ENCODE results near the gene CA5B. TPM values are rescaled to one million over a fixed set of nuclear protein-coding genes. Genes with fewer than 3 reads are reported as not detected.
A peak's percentile ranks its signal among the peaks of the same experiment; 100 is the strongest.
"Not testable (repeated sequence)": the region's sequence is repeated elsewhere in the genome, so short reads cannot be mapped to it uniquely, and the experiment has no call there.

The CA5B gene
- polyA plus RNA-seq, 1 donor = 12.3 TPM

DNA sequence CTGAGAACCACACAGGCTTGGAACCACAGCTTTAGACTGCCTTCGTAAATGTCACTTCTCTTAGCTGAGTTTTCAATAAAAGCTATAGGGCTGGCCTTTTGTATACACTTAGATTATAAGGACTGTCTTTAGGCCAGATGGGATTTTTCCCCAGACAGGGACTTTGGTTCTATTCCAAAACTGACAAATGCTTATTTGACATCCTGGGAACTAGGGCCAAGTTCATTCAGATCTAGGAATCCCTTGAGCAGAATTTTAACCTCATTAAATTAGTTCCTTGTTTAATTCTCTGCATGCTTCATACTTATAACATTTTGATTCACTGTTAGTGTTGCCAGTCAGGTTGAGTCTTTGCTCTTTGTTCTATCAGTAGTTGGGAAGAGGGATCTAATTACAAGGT is 75.3 kb downstream of the CA5B start:
- peak; percentile 1 for DNase-seq

DNA sequence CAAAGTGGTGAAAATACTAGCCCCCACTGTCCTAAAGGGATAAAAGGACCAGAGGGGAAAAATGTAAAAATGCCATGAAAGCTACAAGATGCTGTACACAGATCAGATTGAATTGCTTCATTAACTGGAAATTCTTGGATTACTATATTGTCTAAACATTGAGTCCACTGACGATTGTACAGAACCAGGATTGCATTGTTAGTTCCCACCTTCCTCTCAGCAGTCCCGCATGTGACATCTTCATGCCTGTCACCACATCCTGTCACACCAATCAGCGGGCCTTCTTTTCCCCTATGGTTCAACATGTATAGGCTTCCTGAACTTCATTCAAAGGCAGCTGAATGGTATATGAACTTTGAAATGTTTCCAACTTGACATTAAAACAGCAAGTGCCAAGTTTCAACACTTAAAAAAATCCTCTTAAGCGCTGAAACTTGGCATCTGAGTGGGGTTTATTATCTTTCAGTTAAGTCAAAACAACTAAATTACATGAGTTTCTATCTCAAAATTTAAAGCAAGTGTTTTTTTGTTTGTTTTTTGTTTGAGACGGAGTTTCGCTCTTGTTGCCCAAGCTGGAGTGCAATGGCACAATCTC is 76.8 kb downstream of the CA5B start:
- DNase-seq = no peak

DNA sequence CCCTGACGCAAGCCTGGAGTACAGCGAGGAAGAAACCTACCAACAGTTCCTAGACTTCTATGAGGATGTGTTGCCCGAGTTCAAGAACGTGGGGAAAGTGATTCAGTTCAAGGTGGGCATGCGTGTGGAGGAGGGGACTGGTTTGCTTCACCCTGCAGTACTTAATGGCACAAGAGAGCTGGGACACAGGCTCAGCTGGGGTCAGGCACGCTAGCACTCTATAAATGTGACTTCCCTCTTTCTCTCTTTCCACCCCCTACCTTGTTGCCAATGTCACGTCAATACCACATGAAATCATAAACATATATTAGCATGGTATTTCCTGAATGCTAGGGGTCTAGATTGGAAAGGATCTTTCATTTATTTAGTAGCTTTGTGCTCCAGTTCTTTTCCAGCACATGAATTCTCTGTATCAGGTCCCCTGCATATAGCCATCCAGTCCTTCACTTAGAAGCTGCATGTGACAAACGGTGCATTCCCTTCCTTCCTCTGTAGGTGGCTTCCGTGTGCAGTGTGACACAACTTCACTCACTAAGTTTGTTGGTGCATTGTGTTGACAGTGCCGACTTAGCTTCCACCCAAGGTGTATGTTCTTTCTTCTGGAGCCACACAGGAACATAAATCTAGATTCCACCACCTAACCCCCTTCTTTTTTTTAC is 77.8 kb downstream of the CA5B start:
- DNase-seq = peak; percentile 17

DNA sequence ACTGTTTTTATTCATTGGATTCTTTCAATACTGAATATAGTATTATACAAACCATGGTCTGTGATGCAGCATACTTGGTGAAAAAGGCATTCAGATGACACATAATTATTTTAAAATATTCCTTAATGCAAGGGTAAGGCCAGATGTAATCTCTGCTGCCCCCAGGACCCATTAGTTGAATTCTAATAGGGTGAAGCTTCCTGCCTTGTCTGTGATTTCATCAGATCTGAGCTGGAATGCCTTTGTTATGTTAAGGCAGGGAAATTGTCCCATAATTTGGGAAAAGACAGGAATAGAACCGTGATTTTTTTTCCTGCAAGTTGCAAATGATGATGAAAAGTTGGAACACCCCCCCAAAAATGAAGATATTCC is 78.4 kb downstream of the CA5B start:
- DNase-seq = no peak

DNA sequence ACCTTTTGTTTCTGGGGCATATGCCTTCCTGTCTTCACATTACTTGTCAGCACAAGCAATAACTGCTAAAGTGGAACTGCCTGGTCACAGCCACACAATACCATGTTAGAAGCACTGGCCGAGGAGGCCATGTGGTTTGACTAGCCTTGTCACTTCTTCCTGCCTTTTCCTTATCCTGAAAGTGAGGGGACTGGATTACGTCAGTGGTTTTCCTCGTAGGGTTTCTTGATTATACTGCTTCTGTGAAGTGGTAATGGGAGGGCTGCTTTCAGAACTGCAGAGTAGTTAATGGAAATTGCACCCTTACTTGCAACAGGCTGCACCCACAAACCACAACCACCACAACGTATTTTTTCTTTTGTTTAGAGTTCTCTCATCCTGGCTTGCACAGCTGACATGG is 78.8 kb downstream of the CA5B start:
- DNase-seq = no peak

DNA sequence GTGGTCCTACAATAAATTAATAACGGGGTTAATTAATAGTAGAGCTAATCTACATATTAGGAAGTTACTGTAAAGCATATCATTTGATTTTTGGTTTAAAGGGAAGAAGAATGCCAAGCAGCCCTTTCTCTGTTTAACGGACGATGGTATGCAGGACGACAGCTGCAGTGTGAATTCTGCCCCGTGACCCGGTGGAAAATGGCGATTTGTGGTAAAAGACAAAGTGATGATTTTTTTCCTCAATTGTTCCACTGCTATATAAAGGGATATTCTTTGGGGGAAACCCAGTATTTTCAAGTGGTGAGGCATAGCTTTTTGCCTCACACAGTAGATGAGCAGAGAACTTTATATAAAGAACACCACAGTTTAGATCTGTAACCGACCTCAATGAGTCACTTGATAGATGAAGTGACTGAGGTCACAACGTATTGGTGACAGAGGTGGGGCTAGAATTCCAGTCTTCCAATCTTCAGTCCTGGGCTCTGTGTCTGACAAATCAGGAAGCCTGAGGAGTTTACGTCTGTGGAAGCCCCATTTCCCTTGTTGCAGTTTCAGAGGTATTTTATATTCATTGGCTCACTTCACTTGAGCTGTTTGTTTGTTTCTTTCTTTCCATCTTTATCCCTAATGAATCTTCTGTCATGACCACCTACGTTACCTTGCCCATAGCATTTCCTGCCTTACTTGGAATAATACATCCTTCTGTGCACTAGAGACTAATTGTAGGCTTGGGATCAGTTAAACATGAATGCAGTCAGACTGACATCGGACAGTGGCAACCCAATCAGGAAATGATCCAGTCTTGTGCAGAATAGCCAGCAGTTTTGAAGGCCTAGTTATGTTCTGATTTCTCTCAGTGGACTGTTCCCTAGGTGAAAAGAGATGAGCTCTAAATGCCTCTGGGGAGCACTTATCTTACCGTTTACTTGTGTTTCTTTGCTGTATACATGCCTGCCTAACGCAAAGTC is 82.3 kb downstream of the CA5B start:
- DNase-seq = no peak

DNA sequence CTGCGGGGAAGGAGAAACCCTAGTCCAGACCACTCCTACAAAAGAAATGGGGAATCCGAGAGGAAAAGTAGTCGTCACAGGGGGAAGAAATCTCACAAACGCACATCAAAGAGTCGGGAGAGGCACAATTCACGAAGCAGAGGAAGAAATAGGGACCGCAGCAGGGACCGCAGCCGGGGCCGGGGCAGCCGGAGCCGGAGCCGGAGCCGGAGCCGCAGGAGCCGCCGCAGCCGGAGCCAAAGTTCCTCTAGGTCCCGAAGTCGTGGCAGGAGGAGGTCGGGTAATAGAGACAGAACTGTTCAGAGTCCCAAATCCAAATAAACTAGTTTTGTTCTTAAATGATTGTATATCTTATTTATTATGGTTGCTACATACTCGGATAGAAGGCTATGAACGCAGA is 84.9 kb downstream of the CA5B start:
- no peak for DNase-seq

DNA sequence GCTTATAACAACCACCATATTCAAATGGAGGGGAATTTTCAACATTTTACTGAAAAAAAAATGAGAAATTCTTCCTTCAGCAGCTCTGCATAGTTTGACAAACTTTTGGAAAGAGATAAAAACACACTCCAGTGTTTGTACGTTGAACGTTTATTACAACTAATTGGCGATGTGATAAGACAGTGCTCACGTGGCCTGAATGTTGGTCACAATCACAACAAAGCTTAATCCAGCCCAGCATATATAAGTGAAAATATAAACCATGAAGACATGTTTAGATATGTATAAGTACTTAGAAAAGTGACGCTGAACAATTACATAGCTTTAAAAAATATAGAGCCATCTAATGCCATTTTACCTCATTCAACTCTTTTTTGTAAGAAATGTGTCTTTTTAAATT is 87.9 kb downstream of the CA5B start:
- DNase-seq = no peak

DNA sequence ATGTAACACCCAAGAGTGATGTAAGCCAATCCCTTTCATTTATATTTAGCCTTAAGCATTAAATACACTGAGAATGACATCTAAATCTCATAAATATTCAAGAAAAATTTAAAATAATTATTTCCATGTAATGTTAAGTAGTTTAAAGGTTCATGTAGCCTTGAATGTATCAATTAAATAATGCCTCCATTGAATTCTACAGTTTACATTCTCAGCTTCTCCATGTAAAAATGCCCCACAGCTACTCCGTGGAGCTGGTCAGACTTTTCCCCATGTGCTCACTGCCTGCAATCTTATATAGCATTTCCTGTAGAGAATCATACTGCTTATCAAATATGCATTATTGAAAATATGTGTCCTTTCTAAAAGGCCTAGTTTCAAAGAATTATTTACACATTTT is 91.1 kb downstream of the CA5B start:
- no peak for DNase-seq

DNA sequence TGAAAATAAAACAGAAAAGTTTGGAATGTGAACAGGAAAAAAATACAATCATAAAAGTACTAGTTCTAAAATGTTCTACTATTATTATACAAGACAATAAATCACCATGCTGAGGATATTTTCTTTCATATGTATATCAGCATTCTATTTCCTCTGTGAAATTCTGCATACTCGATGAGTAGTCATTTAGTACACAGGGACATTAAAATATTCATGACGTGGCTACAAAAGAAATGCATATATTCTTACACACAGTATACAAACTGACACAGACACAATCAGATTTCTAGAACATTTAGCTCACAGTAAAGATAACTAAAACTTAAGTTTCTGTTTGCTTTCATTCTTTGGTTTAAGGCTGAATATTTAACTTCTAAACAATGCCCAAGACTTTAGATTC is 93.3 kb downstream of the CA5B start:
- DNase-seq = not testable (repeated sequence)

DNA sequence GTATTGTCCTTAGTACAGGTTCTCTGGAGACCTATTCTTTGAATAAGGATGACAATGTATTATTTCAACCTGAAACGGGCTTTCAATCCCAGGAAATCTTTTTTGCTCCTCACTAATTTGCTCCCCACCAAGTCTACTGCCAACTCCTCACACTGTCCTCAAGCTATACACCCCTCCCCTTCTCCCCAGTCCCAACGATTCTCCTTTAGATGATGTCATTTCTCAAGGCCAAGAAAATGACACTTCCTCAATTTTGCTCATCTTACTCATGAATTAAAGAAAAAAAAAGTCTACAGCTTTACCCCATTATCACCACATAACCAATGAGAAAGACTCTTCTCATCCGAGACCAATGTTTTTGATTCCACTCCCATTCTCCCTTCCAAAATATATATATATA is 96.0 kb downstream of the CA5B start:
- no peak for DNase-seq

DNA sequence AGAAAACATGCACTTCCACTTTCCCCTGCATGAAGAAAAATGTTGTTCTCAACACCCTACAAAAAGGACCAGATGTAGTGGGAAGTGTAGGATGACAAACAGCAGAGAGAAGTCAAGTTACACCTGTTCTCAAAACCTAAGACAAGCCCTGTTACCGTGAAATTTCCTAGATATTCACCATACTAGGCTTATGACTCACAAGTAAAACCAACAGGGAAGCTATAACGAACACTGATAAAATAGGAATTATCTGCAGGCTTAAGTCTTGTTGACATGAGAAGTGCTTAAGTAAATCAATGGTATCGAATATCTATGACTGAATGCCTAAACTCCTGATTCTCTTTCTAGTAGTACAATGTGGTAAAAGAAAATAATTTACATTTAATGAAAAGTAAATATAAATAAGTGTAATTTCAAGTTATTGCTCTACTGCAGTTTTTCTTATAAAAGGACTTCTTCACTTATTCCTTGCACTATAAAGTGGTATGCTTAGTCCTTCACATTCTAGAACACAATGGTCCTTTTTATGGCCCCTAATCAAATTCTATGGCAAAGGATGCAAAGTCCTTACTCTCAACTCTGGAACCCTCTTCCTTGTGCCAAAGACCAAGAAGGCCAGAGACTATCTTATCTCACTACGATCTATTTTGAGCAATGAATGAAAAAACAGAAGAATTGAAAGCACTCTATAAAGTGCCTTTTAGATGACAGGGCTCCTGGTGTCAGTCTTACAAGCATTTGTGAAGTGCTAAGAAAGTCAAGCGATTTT is 96.9 kb downstream of the CA5B start:
- DNase-seq = no peak

Other genes with a start within 250 kb of the CA5B start
- 5.6 TPM for gene PIR, start 244.9 kb upstream of the CA5B start, polyA plus RNA-seq (ENCODE audit: insufficient read length)
- gene BMX, start 237.5 kb upstream of the CA5B start, polyA plus RNA-seq (ENCODE audit: insufficient read length) = 0.55 TPM
- gene ACE2, start 137.3 kb upstream of the CA5B start, polyA plus RNA-seq (ENCODE audit: insufficient read length) = 55.0 TPM
- gene CLTRN, start 73.5 kb upstream of the CA5B start, polyA plus RNA-seq (ENCODE audit: insufficient read length) = 21.4 TPM
- gene ZRSR2, start 52.2 kb downstream of the CA5B start, polyA plus RNA-seq (ENCODE audit: insufficient read length) = 18.5 TPM
- 60.0 TPM for gene AP1S2, start 116.5 kb downstream of the CA5B start, polyA plus RNA-seq (ENCODE audit: insufficient read length)